Breast epithelium (tissue), 3 donors: Measurements from ENCODE around the gene ARL5C.

ENCODE experiments used
- POLR2A ChIP-seq: fragments of 450-650 bp; IDR thresholded peaks from one replicate; pipeline ENCODE4 v1.6.1; 2016; ENCODE audit warnings: antibody characterized with exemption, mild to moderate bottlenecking, moderate library complexity
- POLR2AphosphoS5 ChIP-seq, 3 donors: sonication (generic); formaldehyde crosslinking; IDR thresholded peaks; one replicate each; pipeline ENCODE4 v1.6.1; 2017; ENCODE audit warnings: antibody characterized with exemption in 3 of 3
- TF ChIP-seq, protein P1 (sequence below), 3 donors: fragments of 450-650 bp; IDR thresholded peaks; one replicate each; pipeline ENCODE4 v1.5.1; 2016 to 2017; ENCODE audit warnings: antibody characterized with exemption in 3 of 3, mild to moderate bottlenecking in 3 of 3, moderate library complexity in 3 of 3

- TF ChIP-seq, protein P1, sequence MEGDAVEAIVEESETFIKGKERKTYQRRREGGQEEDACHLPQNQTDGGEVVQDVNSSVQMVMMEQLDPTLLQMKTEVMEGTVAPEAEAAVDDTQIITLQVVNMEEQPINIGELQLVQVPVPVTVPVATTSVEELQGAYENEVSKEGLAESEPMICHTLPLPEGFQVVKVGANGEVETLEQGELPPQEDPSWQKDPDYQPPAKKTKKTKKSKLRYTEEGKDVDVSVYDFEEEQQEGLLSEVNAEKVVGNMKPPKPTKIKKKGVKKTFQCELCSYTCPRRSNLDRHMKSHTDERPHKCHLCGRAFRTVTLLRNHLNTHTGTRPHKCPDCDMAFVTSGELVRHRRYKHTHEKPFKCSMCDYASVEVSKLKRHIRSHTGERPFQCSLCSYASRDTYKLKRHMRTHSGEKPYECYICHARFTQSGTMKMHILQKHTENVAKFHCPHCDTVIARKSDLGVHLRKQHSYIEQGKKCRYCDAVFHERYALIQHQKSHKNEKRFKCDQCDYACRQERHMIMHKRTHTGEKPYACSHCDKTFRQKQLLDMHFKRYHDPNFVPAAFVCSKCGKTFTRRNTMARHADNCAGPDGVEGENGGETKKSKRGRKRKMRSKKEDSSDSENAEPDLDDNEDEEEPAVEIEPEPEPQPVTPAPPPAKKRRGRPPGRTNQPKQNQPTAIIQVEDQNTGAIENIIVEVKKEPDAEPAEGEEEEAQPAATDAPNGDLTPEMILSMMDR (IDR thresholded peaks at IDR 0.05): no peak
- TF ChIP-seq POLR2A (no peak), POLR2AphosphoS5 (IDR thresholded peaks at IDR 0.05) (no peak)
Observed at GRCh38 chr17:39107973-39108372, 58.0 kb downstream of the ARL5C start.
